Stimulated activated CD8-positive, alpha-beta memory T cell treated with anti-CD3 and anti-CD28 coated beads, Interleukin-7, amount 100 ng/mL, for 48 hours (primary cell): ENCODE data around the gene LRRK1.
"Not testable (repeated sequence)": the region's sequence is repeated elsewhere in the genome, so short reads cannot be mapped to it uniquely, and the experiment has no call there.

ENCODE experiments used
- DNase-seq, 2 donors: peaks; one replicate each; pipeline ENCODE4 v3.0.0-alpha.2; 2020; ENCODE audit warnings: low read depth in 1 of 2; ENCODE audit errors: extremely low read depth in 1 of 2

LRRK1 gene

GRCh38 chr15:101066501-101067408 is 147.6 kb downstream of the LRRK1 start:
- no peak for DNase-seq

- no peak for DNase-seq
These were observed 148.7 kb downstream of the LRRK1 start for GRCh38 chr15:101067660-101068522.

- DNase-seq: no peak
These were observed 149.4 kb downstream of the LRRK1 start for GRCh38 chr15:101068523-101068960.

GRCh38 chr15:101068961-101069653 is 149.9 kb downstream of the LRRK1 start:
- DNase-seq: no peak

GRCh38 chr15:101069654-101069973 is 150.5 kb downstream of the LRRK1 start:
- DNase-seq: no peak

GRCh38 chr15:101070024-101070423 is 150.9 kb downstream of the LRRK1 start:
- no peak for DNase-seq

- DNase-seq: no peak
These were observed 151.5 kb downstream of the LRRK1 start for GRCh38 chr15:101070502-101071273.

- DNase-seq: no peak
These were observed 152.5 kb downstream of the LRRK1 start for GRCh38 chr15:101071651-101072050.

GRCh38 chr15:101072235-101072634 is 153.1 kb downstream of the LRRK1 start:
- DNase-seq: not testable (repeated sequence)

GRCh38 chr15:101077806-101078668 is 158.9 kb downstream of the LRRK1 start:
- DNase-seq: not testable (repeated sequence)

- DNase-seq: no peak
These were observed 159.6 kb downstream of the LRRK1 start for GRCh38 chr15:101078669-101079323.

- DNase-seq: no peak
These were observed 162.7 kb downstream of the LRRK1 start for GRCh38 chr15:101081900-101082299.

GRCh38 chr15:101083336-101084045 is 164.3 kb downstream of the LRRK1 start:
- DNase-seq: no peak

GRCh38 chr15:101084801-101085200 is 165.6 kb downstream of the LRRK1 start:
- no peak for DNase-seq

GRCh38 chr15:101085311-101085700 is 166.1 kb downstream of the LRRK1 start:
- no peak for DNase-seq

GRCh38 chr15:101086394-101087171 is 167.4 kb downstream of the LRRK1 start:
- DNase-seq: no peak

- DNase-seq: no peak
These were observed 168.1 kb downstream of the LRRK1 start for GRCh38 chr15:101087172-101087769.
